B cell (primary cell): ENCODE data around the gene IL17REL. TPM values are rescaled to one million over a fixed set of nuclear protein-coding genes. Genes with fewer than 3 reads are reported as not detected.

Source experiments
- ATAC-seq: fragments of 200-7000 bp; cut with Tn5 transposase; one replicate; pipeline ENCODE4 v1.10.0; 2021; ENCODE audit warnings: low read depth, mild to moderate bottlenecking, moderate number of reproducible peaks, moderate library complexity
- CTCF ChIA-PET: fragments of 350-600 bp; sonication (Branson Sonifier 250); formaldehyde crosslinking; loops from one replicate; lab custom pipeline; 2021; ENCODE audit warnings: antibody characterized with exemption, inconsistent platforms; lab: Charles Lee
- POLR2A ChIA-PET: fragments of 350-600 bp; sonication (Branson Sonifier 250); formaldehyde crosslinking; loops from one replicate; lab custom pipeline; 2021; ENCODE audit warnings: antibody characterized with exemption; lab: Charles Lee
- DNase-seq: peaks from one replicate; pipeline ENCODE4 v3.0.0; 2013
- H2AFZ ChIP-seq: 2 replicates; pipeline ENCODE4 v1.6.1; 2012; ENCODE audit warnings: mild to moderate bottlenecking, low read depth, low read length; ENCODE audit not compliant: insufficient read depth, poor library complexity, severe bottlenecking
- H3K27ac ChIP-seq, 2 donors: 1 replicate in 1 of 2; 2 replicates in 1 of 2; pipeline ENCODE4 v1.5.1; 2012 to 2013; ENCODE audit warnings: low read length in 2 of 2, mild to moderate bottlenecking in 2 of 2, moderate library complexity in 1 of 2
- H3K27me3 ChIP-seq, 4 experiments: fragments of 200-600 bp in 1 of 4; sonication (generic) in 1 of 4; replicated peaks in 1 of 4; 1 replicate in 2 of 4; 2 replicates in 2 of 4; pipeline versions ENCODE4 v1.6.1 to v1.7.0; 2013 to 2016; ENCODE audit warnings: low read length in 3 of 4, mild to moderate bottlenecking in 2 of 4, mixed read lengths in 1 of 4, moderate library complexity in 1 of 4; ENCODE audit not compliant: insufficient read depth in 4 of 4, control insufficient read depth in 3 of 4; ENCODE audit errors: control extremely low read depth in 1 of 4
- H3K36me3 ChIP-seq, 2 experiments: replicated peaks in 1 of 2; 1 replicate in 1 of 2; 2 replicates in 1 of 2; pipeline versions ENCODE4 v1.6.1 to v1.7.1; 2013; ENCODE audit warnings: low read length in 1 of 2; ENCODE audit not compliant: insufficient read depth in 2 of 2, control insufficient read depth in 1 of 2; ENCODE audit errors: control extremely low read depth in 1 of 2, extremely low read depth in 1 of 2
- H3K4me1 ChIP-seq, 2 donors: fragments of 200-600 bp in 1 of 2; sonication (generic) in 1 of 2; 1 replicate in 1 of 2; 2 replicates in 1 of 2; pipeline versions ENCODE4 v1.5.1 to v1.6.1; 2013 to 2017; ENCODE audit warnings: low read length in 2 of 2; ENCODE audit not compliant: control insufficient read depth in 2 of 2, insufficient read depth in 2 of 2
- H3K4me2 ChIP-seq: replicated peaks from 2 replicates; pipeline ENCODE3; 2012; ENCODE audit warnings: mild to moderate bottlenecking, low read depth, low read length; ENCODE audit not compliant: poor library complexity, severe bottlenecking
- H3K4me3 ChIP-seq, 5 experiments: fragments of 200-600 bp in 1 of 5; sonication (generic) in 1 of 5; 1 replicate in 3 of 5; 2 replicates in 2 of 5; pipeline versions ENCODE4 v1.5.1 to v1.7.0; 2011 to 2016; ENCODE audit warnings: low read length in 4 of 5, mild to moderate bottlenecking in 4 of 5, low read depth in 2 of 5, control low read depth in 1 of 5, moderate library complexity in 1 of 5; ENCODE audit not compliant: insufficient read depth in 1 of 5; ENCODE audit errors: control extremely low read depth in 1 of 5, extremely low read depth in 1 of 5
- H3K79me2 ChIP-seq: fragments of 200-600 bp; sonication (generic); one replicate; pipeline ENCODE4 v1.6.0; 2016; ENCODE audit warnings: low read length; ENCODE audit not compliant: control insufficient read depth, insufficient read depth
- H3K9ac ChIP-seq: fragments of 200-600 bp; sonication (generic); 2 replicates; pipeline ENCODE4 v1.6.1; 2017; ENCODE audit warnings: mild to moderate bottlenecking, low read length, moderate library complexity
- H3K9me3 ChIP-seq, 3 donors: one replicate each; pipeline versions ENCODE4 v1.6.1 to v1.7.1; 2013; ENCODE audit warnings: low read length in 2 of 3; ENCODE audit not compliant: control insufficient read depth in 2 of 3, insufficient read depth in 1 of 3; ENCODE audit errors: control extremely low read depth in 1 of 3
- H4K20me1 ChIP-seq: 2 replicates; pipeline ENCODE4 v1.6.0; 2012; ENCODE audit warnings: mild to moderate bottlenecking, low read length; ENCODE audit not compliant: insufficient read depth, control insufficient read depth, poor library complexity, severe bottlenecking
- H3K27ac Mint-ChIP-seq: one replicate; pipeline ENCODE4 v1.8.0; 2021; ENCODE audit warnings: mixed read lengths
- H3K27me3 Mint-ChIP-seq: one replicate; pipeline ENCODE4 v1.8.0; 2021; ENCODE audit warnings: mixed read lengths
- H3K4me1 Mint-ChIP-seq: one replicate; pipeline ENCODE4 v1.8.0; 2021; ENCODE audit warnings: mixed read lengths
- H3K4me3 Mint-ChIP-seq: one replicate; pipeline ENCODE4 v1.8.0; 2021; ENCODE audit warnings: mixed read lengths
- H3K9me3 Mint-ChIP-seq: one replicate; pipeline ENCODE4 v1.8.0; 2022; ENCODE audit warnings: mixed read lengths; ENCODE audit not compliant: insufficient read depth
- CTCF ChIP-seq: fragments of 200-600 bp; IDR thresholded peaks from one replicate; pipeline ENCODE4 v1.8.0; 2022; ENCODE audit warnings: antibody characterized with exemption, mild to moderate bottlenecking
- EZH2 ChIP-seq: IDR thresholded peaks from 2 replicates; pipeline ENCODE4 v1.6.1; 2012; ENCODE audit warnings: borderline replicate concordance, low read depth, mild to moderate bottlenecking, moderate library complexity, low read length; ENCODE audit not compliant: insufficient read depth, poor library complexity, severe bottlenecking
- WGBS: methylation state at CpG from one replicate; pipeline ENCODE4 v1.1.5; 2013; ENCODE audit warnings: missing lambda C conversion rate; ENCODE audit not compliant: insufficient coverage; 5-methylcytosine and 5-hydroxymethylcytosine counted together
- intact Hi-C: fragments of 100-400 bp; cut with micrococcal nuclease; formaldehyde crosslinking; loops from one replicate; pipeline ENCODE4 v1.10.0; 2022
- polyA plus RNA-seq: library from polyadenylated mRNA; depleted of rRNA; stranded (reverse); fragments of >200 nt; gene quantifications from 2 replicates; pipeline ENCODE4 v1.2.3, GENCODE V29; 2012
- total RNA-seq, 2 donors: library from RNA; stranded (reverse); fragments of 120-200 nt in 1 of 2; gene quantifications; 1 replicate in 1 of 2; 2 replicates in 1 of 2; pipeline versions ENCODE4 v1.2.3 to v1.2.4, GENCODE V29; 2013 to 2022

IL17REL gene
- total and polyA plus RNA-seq, 2 donors (not counting 1 experiment from before 2014, with no cell fraction given), result 0.09 to 0.10 TPM

GRCh38 chr22:49950396-49950994 is 62.1 kb downstream of the IL17REL start:
- H3K36me3 ChIP-seq, result no peaks in the 10 kb centered on the region
- WGBS, result 90% methylated on average over 13 of the region's 18 CpGs
- H3K4me1 ChIP-seq, result peaks cover 8 to 24% of the 10 kb centered on the region in 2 donors
- Mint-ChIP-seq H3K9me3 (no peaks in the 10 kb centered on the region), H3K4me3 (no peak overlapping the region), H3K4me1 (peaks cover 7% of the 10 kb centered on the region), H3K27ac (no peak overlapping the region), H3K27me3 (no peaks in the 10 kb centered on the region)
- no peak overlapping the region for H3K4me2 ChIP-seq
- no peak for ATAC-seq
- no peak overlapping the region for H3K9ac ChIP-seq
- CTCF ChIA-PET, result interaction anchor here (2.0 kb wide), 1 partner anchor 80 kb away, joined by 4 read pairs; no protein-coding TSS in a partner anchor
- POLR2A ChIA-PET, result interaction anchor here (1.5 to 2.1 kb wide), 2 partner anchors 14 to 19 kb away, joined by 4 to 20 read pairs; no protein-coding TSS in a partner anchor
- no peaks in the 10 kb centered on the region for H3K27me3 ChIP-seq
- no peak overlapping the region for H3K27ac ChIP-seq
- TF ChIP-seq EZH2, result no peak
- TF ChIP-seq CTCF, result no peak
- no peaks in the 10 kb centered on the region for H4K20me1 ChIP-seq
- H3K9me3 ChIP-seq, result peaks cover 0 to 6% (median 2%) of the 10 kb centered on the region in 3 donors
- H2AFZ ChIP-seq, result no peak overlapping the region
- no peaks in the 10 kb centered on the region for H3K79me2 ChIP-seq
- intact Hi-C loops, result loop anchor here (2.0 kb wide), 1 partner anchor 14 kb away; no protein-coding TSS in a partner anchor
- H3K4me3 ChIP-seq, result no peak overlapping the region
- no peak for DNase-seq

GRCh38 chr22:49949914-49950292 is 62.7 kb downstream of the IL17REL start:
- TF ChIP-seq CTCF, result no peak
- Histone ChIP-seq H3K36me3 (no peaks in the 10 kb centered on the region), H3K4me3 (no peak overlapping the region), H2AFZ (no peak overlapping the region), H4K20me1 (no peaks in the 10 kb centered on the region), H3K4me2 (no peak overlapping the region), H3K27me3 (no peaks in the 10 kb centered on the region), H3K4me1 (peaks cover 11 to 29% of the 10 kb centered on the region in 2 donors), H3K9me3 (peaks cover 0 to 12% (median 3%) of the 10 kb centered on the region in 3 donors), H3K79me2 (no peaks in the 10 kb centered on the region), H3K9ac (no peak overlapping the region), H3K27ac (no peak overlapping the region)
- DNase-seq (no peak), ATAC-seq (no peak)
- Mint-ChIP-seq H3K9me3 (no peaks in the 10 kb centered on the region), H3K27ac (no peak overlapping the region), H3K27me3 (no peaks in the 10 kb centered on the region), H3K4me3 (no peak overlapping the region), H3K4me1 (peaks cover 9% of the 10 kb centered on the region)
- intact Hi-C loops, result loop anchor here (2.0 kb wide), 1 partner anchor 13 kb away; no protein-coding TSS in a partner anchor
- 91% methylated on average over 11 of the region's 11 CpGs for WGBS
- ChIA-PET POLR2A (no interaction called here), CTCF (no interaction called here)
